Measurements from ENCODE around the gene METTL23. TPM values are rescaled to one million over a fixed set of nuclear protein-coding genes. Genes with fewer than 3 reads are reported as not detected.
A peak's percentile ranks its signal among the peaks of the same experiment; 100 is the strongest.

Gene METTL23
- total and polyA plus RNA-seq, 12 donors = 24.6 to 91.5 (median 42.0) TPM

GRCh38 chr17:76714336-76714735 lies 12.3 kb upstream of the METTL23 start:
- Histone ChIP-seq H3K9me3 (replicated peaks in 1 of 3) (no peaks in the 10 kb centered on the region), H3K27me3 (no peaks in the 10 kb centered on the region), H3K36me3 (replicated peaks in 1 of 2) (peaks cover 0 to 61% of the 10 kb centered on the region in 2 donors), H3K4me1 (replicated peaks in 1 of 2) (peaks cover 17 to 46% of the 10 kb centered on the region in 2 donors), H3K4me3 (no peak overlapping the region), H3K27ac (peak overlapping the region in 2 of 5 donors; percentile 28 to 80)
- peak in 1 of 7 donors; percentile 17 for DNase-seq
- intact Hi-C loops (cut with DNase I) = loop anchor here (10.0 kb wide), 2 partner anchors 150 to 160 kb away; a partner anchor contains a TSS
- WGBS, 4 donors = 71 to 79% (median 75%) methylated on average over 5 of the region's 5 CpGs
- TF ChIP-seq, protein P1, sequence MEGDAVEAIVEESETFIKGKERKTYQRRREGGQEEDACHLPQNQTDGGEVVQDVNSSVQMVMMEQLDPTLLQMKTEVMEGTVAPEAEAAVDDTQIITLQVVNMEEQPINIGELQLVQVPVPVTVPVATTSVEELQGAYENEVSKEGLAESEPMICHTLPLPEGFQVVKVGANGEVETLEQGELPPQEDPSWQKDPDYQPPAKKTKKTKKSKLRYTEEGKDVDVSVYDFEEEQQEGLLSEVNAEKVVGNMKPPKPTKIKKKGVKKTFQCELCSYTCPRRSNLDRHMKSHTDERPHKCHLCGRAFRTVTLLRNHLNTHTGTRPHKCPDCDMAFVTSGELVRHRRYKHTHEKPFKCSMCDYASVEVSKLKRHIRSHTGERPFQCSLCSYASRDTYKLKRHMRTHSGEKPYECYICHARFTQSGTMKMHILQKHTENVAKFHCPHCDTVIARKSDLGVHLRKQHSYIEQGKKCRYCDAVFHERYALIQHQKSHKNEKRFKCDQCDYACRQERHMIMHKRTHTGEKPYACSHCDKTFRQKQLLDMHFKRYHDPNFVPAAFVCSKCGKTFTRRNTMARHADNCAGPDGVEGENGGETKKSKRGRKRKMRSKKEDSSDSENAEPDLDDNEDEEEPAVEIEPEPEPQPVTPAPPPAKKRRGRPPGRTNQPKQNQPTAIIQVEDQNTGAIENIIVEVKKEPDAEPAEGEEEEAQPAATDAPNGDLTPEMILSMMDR (IDR thresholded peaks at IDR 0.05) = no peak
- TF ChIP-seq POLR2A (IDR thresholded peaks at IDR 0.05) = no peak

DNA sequence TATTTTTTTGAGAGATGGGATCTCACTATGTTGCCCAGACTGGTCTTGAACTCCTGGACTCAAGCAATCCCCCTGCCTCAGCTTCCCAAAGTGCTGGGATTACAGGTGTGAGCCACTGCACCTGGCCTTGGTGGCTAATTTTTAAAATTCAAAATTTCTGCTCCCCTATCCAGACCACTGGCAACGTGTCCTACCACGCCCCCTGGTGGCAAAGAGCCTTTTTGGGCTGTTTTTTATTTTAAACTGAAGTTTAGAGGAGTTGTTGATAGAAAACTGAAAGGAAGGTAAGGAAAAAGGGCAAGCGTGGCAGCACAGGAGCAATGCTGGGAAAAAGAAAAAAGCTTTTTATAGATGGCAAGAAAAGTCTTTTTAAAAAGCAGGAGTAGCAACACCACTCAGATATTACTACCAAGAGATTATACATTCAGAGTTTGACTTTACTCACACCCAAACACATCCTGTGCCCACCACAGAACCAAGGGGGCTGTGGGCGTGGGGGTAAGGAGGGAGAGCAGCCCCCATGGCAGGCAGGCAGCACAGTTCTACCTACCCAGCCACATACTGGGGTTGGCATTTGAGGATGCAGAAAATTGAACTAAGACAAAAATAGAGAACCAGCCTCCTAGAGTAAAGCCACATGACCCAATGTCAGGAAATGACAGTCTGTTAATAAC lies 11.7 kb upstream of the METTL23 start:
- peaks cover 0 to 68% of the 10 kb centered on the region in 2 donors for H3K36me3 ChIP-seq (replicated peaks in 1 of 2)
- H3K27ac ChIP-seq = peak overlapping the region in 3 of 5 donors; percentile 28 to 80 (median 77)
- no peak for TF ChIP-seq POLR2A (IDR thresholded peaks at IDR 0.05)
- TF ChIP-seq, protein P1 (IDR thresholded peaks at IDR 0.05) = peak; percentile 75 to 85 (median 81)
- H3K4me1 ChIP-seq (replicated peaks in 1 of 2) = peaks cover 13 to 43% of the 10 kb centered on the region in 2 donors
- 15 to 23% (median 22%) methylated on average over 4 of the region's 4 CpGs for WGBS, 4 donors
- H3K9me3 ChIP-seq (replicated peaks in 1 of 3) = no peaks in the 10 kb centered on the region
- intact Hi-C loops (cut with DNase I) = loop anchor here (5.0 to 10.0 kb wide), 3 partner anchors 38 to 160 kb away; a partner anchor contains a TSS
- no peak overlapping the region for H3K4me3 ChIP-seq
- no peaks in the 10 kb centered on the region for H3K27me3 ChIP-seq
- peak; percentile 71 to 91 (median 84) for DNase-seq

DNA sequence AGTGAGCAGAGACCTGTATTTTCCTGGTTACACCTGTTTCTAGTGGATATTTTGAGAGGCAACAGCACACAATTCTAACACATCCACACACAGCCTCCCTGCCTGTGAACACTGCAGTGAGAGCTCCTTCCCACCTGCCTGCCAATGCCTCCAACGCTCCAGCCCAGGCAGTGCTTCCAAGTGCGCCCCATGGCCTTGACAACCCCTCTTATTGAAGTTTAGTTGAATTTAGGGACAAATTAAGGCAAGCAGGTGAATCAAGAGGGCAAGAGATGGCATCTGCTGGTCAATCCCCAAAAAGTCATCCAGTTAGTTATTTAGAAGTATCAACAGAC lies 11.2 kb upstream of the METTL23 start:
- no peaks in the 10 kb centered on the region for H3K27me3 ChIP-seq
- H3K4me3 ChIP-seq = no peak overlapping the region
- H3K9me3 ChIP-seq (replicated peaks in 1 of 3) = no peaks in the 10 kb centered on the region
- peaks cover 0 to 73% of the 10 kb centered on the region in 2 donors for H3K36me3 ChIP-seq (replicated peaks in 1 of 2)
- intact Hi-C loops (cut with DNase I) = loop anchor here (5.0 to 10.0 kb wide), 3 partner anchors 38 to 161 kb away; a partner anchor contains a TSS
- peak overlapping the region in 2 of 5 donors; percentile 77 to 80 for H3K27ac ChIP-seq
- 66 to 79% (median 68%) methylated on average over 2 of the region's 2 CpGs for WGBS, 4 donors
- TF ChIP-seq, protein P1 (IDR thresholded peaks at IDR 0.05) = no peak
- no peak for TF ChIP-seq POLR2A (IDR thresholded peaks at IDR 0.05)
- peak in 1 of 7 donors; percentile 20 for DNase-seq
- H3K4me1 ChIP-seq (replicated peaks in 1 of 2) = peaks cover 13 to 48% of the 10 kb centered on the region in 2 donors

GRCh38 chr17:76716146-76716838 lies 10.3 kb upstream of the METTL23 start:
- no peaks in the 10 kb centered on the region for H3K27me3 ChIP-seq
- intact Hi-C loops (cut with DNase I) = loop anchor here (5.0 to 10.0 kb wide), 3 partner anchors 39 to 161 kb away; a partner anchor contains a TSS
- DNase-seq = peak in 4 of 7 donors; percentile 55 to 79 (median 67)
- peak overlapping the region in 2 of 5 donors; percentile 77 to 80 for H3K27ac ChIP-seq
- H3K4me3 ChIP-seq = no peak overlapping the region
- peaks cover 0 to 81% of the 10 kb centered on the region in 2 donors for H3K36me3 ChIP-seq (replicated peaks in 1 of 2)
- H3K9me3 ChIP-seq (replicated peaks in 1 of 3) = no peaks in the 10 kb centered on the region
- H3K4me1 ChIP-seq (replicated peaks in 1 of 2) = peaks cover 13 to 52% of the 10 kb centered on the region in 2 donors
- no peak for TF ChIP-seq POLR2A (IDR thresholded peaks at IDR 0.05)
- TF ChIP-seq, protein P1 (IDR thresholded peaks at IDR 0.05) = no peak
- 47 to 62% (median 52%) methylated on average over 13 of the region's 13 CpGs for WGBS, 4 donors

Data from adrenal gland (tissue), 12 donors.